ENCODE measurements around the gene SLC17A7. TPM values are rescaled to one million over a fixed set of nuclear protein-coding genes. Genes with fewer than 3 reads are reported as not detected.
A peak's percentile ranks its signal among the peaks of the same experiment; 100 is the strongest.

The SLC17A7 gene
- total RNA-seq, 1 donor from 2014 or later = 15.4 TPM

DNA sequence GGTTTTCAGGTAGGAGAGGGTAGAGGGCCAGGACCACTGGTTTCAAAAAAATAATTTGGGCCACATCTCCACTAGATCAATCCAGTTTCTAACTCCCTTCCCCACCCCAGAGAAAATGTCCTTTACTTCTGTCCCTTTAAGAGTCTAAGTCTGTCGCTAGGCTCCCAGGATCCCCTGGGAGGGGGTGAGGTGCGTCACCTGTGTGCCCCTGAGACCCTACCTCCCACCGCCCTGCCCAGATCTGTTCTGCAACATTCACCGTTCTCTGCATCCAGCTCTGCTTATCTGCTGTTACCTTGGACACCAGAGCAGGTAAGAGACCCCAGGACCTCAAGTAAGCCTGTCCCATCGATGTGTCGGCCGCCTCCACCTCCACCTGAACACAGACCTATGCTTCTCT lies 16.1 kb downstream of the SLC17A7 start, which contains the start of gene GFY:
TSS of gene GFY (plus strand) at position 211 of the 400 bp plus-strand sequence. CDS start 1,043 bp downstream, outside the sequence.
- peaks cover 28% of the 10 kb centered on the region for H3K27me3 ChIP-seq
- TF ChIP-seq CTCF (IDR thresholded peaks at IDR 0.05) = no peak
- H3K27ac ChIP-seq = no peak within 1 kb of the TSS
- H3K4me3 ChIP-seq = no peak within 1 kb of the TSS
- H3K9me3 ChIP-seq = no peaks in the 10 kb centered on the region
- intact Hi-C loops (cut with DNase I) = no loop called here
- H3K36me3 ChIP-seq = no peaks in the 10 kb centered on the region
- peaks cover 6 to 22% of the 10 kb centered on the region in 2 donors for H3K4me1 ChIP-seq
- no peak for DNase-seq (ENCODE audit: low spot score in 2 of 2)

DNA sequence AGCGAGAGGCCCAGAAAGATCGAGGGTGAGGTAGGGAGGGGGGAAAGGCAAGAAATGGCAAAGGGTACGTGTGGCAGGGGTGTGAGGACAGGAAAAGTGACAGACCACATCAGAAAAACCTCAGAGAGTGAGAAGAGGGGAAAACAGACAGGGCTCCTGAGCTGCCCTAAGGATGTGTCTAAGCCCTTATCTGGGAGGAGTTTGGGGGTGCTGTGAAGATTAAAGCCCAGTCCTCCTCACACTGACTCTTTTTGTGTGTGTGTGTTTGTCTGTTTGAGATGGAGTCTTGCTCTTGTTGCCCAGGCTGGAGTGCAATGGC lies 17.4 kb downstream of the SLC17A7 start:
- H3K4me1 ChIP-seq = peaks cover 6 to 22% of the 10 kb centered on the region in 2 donors
- DNase-seq (ENCODE audit: low spot score in 2 of 2) = no peak
- no peak overlapping the region for H3K4me3 ChIP-seq
- H3K9me3 ChIP-seq = no peaks in the 10 kb centered on the region
- intact Hi-C loops (cut with DNase I) = no loop called here
- H3K27me3 ChIP-seq = peaks cover 28% of the 10 kb centered on the region
- no peak overlapping the region for H3K27ac ChIP-seq
- no peak for TF ChIP-seq CTCF (IDR thresholded peaks at IDR 0.05)
- no peaks in the 10 kb centered on the region for H3K36me3 ChIP-seq

DNA sequence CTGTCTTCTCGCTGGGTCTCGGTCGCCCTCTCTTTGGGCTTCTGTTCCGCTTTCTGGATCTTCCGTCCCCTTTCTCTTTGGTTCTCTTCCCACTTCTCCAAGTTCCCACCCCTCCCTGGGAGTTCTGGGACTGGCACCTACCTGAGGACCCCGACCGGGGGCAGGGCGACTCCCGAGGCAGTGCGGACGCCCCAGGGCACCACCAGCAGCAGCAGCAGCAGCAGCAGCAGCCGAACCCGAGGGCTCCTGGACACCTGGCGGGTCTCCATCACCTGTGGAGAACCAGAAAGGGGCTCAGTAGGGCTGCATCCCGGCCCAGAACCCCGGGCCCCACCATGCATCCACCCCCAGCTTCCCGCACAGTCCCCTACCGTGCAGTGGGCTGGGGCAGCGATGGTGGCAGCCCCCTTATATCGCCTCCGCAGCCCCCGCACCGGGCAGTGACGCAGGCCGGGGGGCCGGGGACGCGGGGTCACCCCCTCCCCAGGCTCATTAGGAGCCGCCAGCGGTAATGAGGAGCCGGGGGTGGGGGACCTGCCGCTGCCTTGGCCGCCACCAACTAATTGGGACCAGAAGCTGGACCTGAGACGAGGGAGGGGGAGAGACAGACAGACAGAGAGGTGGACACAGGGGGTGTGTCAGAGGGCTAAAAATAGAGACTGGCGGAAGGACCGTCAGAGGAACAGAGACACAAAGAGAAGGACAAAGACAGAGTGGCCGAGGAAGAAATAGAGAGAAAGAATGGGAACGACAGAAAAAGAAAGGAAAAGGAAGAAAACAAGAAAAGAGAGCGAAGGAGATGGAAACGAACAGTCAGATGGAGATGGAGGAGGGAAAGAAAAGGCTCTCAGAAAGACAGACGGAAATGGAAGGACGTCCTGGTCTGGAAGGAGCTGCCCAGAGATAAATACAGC lies 18.0 kb downstream of the SLC17A7 start, which contains the start of gene PTH2:
TSS of gene PTH2 (minus strand) at position 371 of the 914 bp plus-strand sequence. CDS start at position 269, 102 bp downstream.
- H3K36me3 ChIP-seq = no peaks in the 10 kb centered on the region
- peak within 1 kb of the TSS; percentile 38 to 48 for H3K4me3 ChIP-seq
- DNase-seq (ENCODE audit: low spot score in 2 of 2) = no peak
- no peaks in the 10 kb centered on the region for H3K9me3 ChIP-seq
- TF ChIP-seq CTCF (IDR thresholded peaks at IDR 0.05) = no peak
- intact Hi-C loops (cut with DNase I) = no loop called here
- no peak within 1 kb of the TSS for H3K27ac ChIP-seq
- peaks cover 28% of the 10 kb centered on the region for H3K27me3 ChIP-seq
- peaks cover 6 to 21% of the 10 kb centered on the region in 2 donors for H3K4me1 ChIP-seq

GRCh38 chr19:49422407-49423070 lies 18.8 kb downstream of the SLC17A7 start:
- DNase-seq (ENCODE audit: low spot score in 2 of 2) = no peak
- peak overlapping the region; percentile 38 to 48 for H3K4me3 ChIP-seq
- TF ChIP-seq CTCF (IDR thresholded peaks at IDR 0.05) = peak in 2 of 3 experiments; percentile 25 to 45
- H3K9me3 ChIP-seq = no peaks in the 10 kb centered on the region
- no peak overlapping the region for H3K27ac ChIP-seq
- intact Hi-C loops (cut with DNase I) = no loop called here
- no peaks in the 10 kb centered on the region for H3K36me3 ChIP-seq
- H3K27me3 ChIP-seq = peaks cover 28% of the 10 kb centered on the region
- H3K4me1 ChIP-seq = peaks cover 6 to 17% of the 10 kb centered on the region in 2 donors

DNA sequence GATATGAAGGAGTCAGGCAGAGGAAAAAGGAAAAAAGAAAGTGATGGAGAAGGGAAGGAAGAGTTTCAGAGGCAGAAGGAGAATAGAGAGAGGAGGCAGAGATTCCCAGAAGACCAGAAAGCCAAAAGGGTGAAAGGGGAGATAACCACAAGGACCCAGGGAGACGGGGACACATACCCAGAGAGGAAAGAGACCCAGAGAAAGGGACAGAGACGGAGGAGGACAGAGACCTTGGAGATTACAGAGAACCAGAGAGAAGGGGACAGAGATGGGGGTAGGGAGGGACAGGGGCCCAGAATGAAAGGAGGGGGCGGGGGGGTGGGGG lies 19.5 kb downstream of the SLC17A7 start:
- intact Hi-C loops (cut with DNase I) = no loop called here
- no peaks in the 10 kb centered on the region for H3K36me3 ChIP-seq
- H3K9me3 ChIP-seq = no peaks in the 10 kb centered on the region
- no peak for TF ChIP-seq CTCF (IDR thresholded peaks at IDR 0.05)
- no peak overlapping the region for H3K27ac ChIP-seq
- H3K4me1 ChIP-seq = peaks cover 6 to 17% of the 10 kb centered on the region in 2 donors
- H3K4me3 ChIP-seq = no peak overlapping the region
- H3K27me3 ChIP-seq = peaks cover 24% of the 10 kb centered on the region
- DNase-seq (ENCODE audit: low spot score in 2 of 2) = no peak
